Upper lobe of left lung (tissue), 4 donors: ENCODE measurements around the gene SOX8.

Experiments used
- CTCF ChIP-seq, 6 experiments: fragments of 450-650 bp in 4 of 6; fragments of 200-600 bp in 2 of 6; sonication (generic) in 2 of 6; IDR thresholded peaks; one replicate each; pipeline ENCODE4 v1.5.1; 2016 to 2019; ENCODE audit warnings: antibody characterized with exemption in 6 of 6
- EP300 ChIP-seq, 4 donors: sonication (generic); formaldehyde crosslinking; IDR thresholded peaks; one replicate each; pipeline ENCODE4 v1.5.1; 2017; ENCODE audit warnings: antibody characterized with exemption in 4 of 4, control low read depth in 2 of 4
- POLR2A ChIP-seq, 4 donors: fragments of 450-650 bp; IDR thresholded peaks; one replicate each; pipeline ENCODE4 v1.5.1; 2016 to 2017; ENCODE audit warnings: antibody characterized with exemption in 4 of 4, mild to moderate bottlenecking in 2 of 4

- TF ChIP-seq CTCF (IDR thresholded peaks at IDR 0.05) (no peak), EP300 (IDR thresholded peaks at IDR 0.05) (no peak), POLR2A (IDR thresholded peaks at IDR 0.05) (no peak)
Measured at GRCh38 chr16:998211-998610, 16.6 kb downstream of the SOX8 start.
